NOMO-1 treated with dmso at 0.1 percent for 144 hours (cell line): ENCODE data around the gene DLX6.

Source experiments
- DNase-seq: peaks from one replicate; lab custom pipeline; 2025; ENCODE audit not compliant: unreplicated experiment; lab: John Stamatoyannopoulos, UW

DLX6 gene

DNA sequence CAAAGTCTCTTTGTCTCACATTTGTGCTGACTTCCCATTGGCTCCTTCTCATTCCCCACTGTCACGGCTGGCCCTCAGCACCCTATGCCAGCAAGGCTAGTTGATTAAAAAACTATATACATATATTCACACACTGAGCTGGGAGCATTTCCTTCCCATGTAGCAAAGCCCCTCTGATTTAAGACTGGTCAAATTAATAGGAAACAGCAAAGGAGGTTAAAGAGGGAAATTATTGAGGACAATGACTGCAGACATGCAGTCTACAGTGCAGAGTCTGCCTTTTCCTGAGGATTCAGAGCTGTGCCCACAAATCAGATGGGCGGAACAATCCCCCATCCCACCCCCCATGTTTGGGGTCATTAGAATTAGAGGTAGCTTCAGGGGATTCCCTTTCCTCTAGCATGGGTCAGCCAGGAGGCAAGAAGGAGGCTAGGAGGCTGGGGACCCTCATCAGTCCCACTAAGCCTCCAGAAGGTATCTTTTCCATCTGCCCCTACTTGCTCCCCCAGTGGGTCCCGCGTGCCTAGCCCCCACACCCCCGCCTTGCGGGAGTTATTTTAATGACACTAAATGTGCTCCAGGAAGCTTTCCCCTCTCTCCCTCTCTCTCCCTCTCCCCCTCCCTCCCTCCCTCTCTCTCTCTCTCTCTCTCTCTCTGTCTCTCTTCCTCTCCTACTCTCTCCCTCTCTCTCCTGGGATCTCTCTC, 9.8 kb upstream of the DLX6 start:
- DNase-seq, result no peak

GRCh38 chr7:96996111-96996957, 9.0 kb upstream of the DLX6 start:
- no peak for DNase-seq

DNA sequence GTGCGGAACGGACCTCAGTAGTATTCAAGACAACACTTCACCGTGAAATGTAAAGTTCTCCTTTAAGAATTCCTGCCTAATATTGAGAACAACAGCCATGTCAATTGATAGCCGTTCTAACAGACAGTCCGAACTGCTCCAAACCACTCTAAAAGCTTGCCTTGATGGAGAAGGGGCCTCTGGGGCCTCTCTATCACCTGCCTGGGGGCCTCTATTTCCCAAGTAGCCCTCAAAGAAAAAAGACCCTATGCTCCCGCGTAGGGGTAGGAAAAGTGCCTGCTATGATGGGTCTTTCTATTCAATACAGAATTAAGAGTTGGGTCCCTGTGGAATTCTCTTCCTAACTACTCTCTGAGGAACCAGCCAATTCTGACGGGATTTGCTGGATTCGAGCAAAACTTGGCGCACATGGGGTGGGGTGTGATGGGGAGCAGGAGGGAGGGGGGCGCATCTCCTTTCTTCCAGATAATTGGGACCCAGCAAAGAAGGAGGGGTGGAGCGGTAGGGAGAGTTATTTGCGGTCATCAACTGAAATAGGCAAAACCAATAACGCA, 8.3 kb upstream of the DLX6 start:
- no peak for DNase-seq

DNA sequence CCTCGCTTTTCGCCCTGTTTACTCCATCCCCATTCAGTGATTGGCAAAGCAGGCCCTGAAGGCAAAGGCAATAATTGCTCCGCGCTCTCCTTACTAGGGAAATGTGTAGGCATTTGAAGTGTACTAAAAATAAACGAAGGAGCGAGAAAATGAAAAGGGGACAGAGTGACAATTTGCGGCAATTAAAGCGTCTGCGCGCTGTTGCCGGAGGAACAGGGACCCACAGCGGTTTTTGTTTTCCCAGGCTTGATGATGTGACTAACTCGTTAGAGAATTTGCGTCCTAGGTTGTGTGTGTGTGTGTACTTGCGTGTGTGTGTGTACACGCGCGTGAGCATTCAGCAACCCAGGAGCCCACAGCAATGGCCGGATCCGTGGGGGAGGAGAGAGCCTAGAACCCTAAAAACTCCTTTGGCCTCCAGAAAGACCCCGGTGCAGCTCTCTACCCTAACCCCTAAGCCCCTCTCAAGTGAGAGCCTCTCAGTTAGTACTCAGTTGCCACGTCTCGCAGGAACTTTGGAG, 7.8 kb upstream of the DLX6 start:
- no peak for DNase-seq

- DNase-seq, result no peak
Observed at GRCh38 chr7:96998333-96998732, 7.0 kb upstream of the DLX6 start.

DNA sequence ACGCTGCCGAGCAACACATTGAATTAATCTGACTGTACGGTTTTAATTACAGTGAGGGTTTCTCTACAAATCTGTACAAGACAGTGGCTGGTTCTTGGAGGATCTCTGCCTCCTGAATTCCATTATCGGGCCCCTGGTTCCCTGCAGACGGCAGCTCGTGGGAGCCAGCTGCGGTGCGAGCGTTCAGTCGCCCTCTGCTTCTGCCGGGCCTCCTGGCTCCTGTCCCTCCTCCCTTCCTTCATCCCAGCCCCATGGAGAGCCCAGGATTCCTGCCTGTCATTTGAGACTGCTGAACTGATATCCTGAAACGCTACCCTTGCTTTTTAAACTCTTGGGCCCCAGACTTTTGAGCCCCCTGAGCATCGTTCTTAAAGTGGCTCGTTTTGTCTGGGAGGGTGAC, 6.6 kb upstream of the DLX6 start:
- DNase-seq, result no peak

DNA sequence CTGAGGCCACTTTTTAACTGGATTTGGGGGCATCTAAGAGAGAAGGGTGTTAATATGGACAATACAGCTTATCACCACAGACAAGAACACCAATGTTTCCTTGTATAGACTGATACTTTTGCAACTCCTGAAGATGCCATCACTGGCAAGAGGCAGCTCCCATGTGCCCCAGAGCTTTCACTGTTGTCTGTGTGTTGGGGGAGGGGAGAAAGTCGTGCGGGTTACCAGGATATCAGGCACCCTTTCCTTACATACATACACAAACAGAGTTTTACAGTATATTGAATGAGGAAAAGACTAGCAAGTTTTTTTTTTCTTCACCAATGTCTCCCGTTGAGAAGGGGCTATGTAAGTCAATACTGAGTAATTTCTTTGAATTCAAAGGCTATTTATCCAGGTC, 4.1 kb upstream of the DLX6 start:
- no peak for DNase-seq

DNA sequence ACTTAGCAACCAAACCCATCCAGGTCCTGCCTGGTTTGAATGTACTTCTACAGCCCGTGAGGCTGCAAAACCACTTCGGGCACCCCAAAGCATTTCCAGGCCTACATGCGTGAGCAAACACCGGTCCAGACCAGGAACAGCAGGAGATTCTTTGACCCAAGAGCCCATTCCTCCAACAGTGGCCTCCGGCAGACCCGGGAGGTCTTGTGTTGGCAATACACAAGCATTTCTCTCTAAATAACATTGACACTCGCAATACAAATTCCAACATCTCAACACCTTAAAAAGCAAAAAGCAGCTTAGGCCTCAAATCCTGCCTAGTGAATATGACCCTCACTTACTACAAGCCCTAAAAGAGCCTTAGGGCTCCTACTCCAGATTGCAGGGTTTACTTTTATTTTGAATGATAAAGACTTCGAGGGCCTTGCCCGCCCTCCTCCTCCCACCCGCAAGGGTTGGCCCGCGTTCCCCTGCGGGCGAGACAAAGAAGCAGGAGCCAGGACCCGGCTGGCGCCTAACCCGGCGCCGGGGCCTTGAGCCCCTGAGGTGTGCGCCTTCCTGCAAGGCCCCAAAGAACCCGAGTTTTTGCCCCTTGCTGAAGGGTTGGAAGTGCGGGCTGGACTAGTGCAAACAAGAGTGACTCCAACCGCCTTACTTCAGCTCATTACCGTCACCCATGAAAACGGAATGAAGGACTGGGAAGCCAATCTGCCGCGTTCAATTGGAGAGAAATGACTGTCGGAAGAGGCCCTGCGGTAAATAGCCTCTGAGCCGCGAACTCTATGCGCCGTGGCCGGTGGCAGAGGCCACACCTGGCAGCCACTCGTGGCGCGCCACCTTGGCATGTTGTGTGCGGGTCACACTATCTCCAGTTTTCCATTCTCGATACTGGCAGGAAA, 3.4 kb upstream of the DLX6 start:
- DNase-seq, result no peak

- DNase-seq, result no peak
Observed at GRCh38 chr7:97002555-97003261, 2.6 kb upstream of the DLX6 start.

- no peak for DNase-seq
Observed at GRCh38 chr7:97003262-97004246, 1.8 kb upstream of the DLX6 start.

GRCh38 chr7:97004247-97005182, 838 bp upstream of the DLX6 start:
- no peak for DNase-seq

DNA sequence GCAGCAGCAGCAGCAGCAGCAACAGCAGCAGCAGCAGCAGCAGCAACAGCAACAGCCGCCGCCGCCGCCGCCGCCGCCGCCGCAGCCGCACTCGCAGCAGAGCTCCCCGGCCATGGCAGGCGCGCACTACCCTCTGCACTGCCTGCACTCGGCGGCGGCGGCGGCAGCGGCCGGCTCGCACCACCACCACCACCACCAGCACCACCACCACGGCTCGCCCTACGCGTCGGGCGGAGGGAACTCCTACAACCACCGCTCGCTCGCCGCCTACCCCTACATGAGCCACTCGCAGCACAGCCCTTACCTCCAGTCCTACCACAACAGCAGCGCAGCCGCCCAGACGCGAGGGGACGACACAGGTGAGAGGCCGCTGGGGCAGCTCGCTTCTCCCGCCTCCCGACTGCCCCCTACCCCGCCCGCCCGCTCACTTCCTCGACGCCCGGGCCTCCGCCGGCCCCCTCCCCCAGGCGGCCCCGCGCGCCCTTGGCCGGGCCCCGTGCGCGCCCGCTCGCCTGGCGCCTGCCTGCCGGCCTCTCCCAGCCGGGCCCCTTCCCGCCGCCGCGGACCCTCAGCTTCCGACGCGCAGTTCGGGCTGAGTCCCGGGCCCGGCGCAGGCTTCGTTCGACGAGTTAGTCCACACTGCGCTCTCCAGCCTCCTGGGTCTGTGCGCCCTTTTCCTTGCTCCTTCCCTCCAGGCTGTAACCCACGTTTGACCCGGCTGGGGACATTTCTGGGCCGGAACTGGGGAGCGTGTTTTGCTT, 882 bp downstream of the DLX6 start:
- DNase-seq, result peak; percentile 95

- DNase-seq, result no peak
Observed at GRCh38 chr7:97006816-97007582, 1.6 kb downstream of the DLX6 start.

DNA sequence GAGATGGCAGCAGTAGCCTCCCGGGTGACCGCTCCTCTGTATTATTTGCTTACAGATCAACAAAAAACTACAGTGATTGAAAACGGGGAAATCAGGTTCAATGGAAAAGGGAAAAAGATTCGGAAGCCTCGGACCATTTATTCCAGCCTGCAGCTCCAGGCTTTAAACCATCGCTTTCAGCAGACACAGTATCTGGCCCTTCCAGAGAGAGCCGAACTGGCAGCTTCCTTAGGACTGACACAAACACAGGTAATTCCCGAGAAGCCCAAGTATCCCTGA, 2.2 kb downstream of the DLX6 start:
- DNase-seq, result no peak

DNA sequence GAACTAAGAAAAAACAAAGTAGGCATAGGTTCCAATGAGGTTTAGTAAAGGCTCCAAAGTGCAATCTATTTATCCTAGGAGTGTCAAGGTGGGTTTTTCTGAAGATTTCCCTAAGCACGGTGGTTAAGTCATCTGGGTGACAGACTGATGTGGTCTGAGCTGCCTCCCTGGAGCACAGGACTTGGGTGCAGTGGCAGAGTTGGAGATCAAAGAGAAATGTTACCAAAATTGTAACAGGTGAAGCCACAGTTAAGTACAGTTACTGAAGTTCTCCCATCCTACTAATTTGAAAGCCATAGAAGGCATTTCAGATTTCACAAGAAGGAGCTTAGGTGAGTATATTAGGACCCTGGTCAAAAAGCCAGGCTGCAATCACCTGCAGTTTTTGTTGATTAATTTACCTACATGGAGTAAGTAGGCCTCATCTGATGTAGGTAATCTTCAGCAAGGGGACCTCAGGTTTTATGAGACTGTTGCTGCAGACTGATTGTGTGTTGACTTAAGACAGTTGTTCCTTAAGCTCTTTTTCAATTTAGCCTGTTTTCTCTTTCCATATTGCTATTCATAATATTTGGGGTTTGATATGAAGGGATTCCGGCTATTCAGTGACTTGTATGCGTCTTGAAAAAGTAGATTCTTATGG, 3.0 kb downstream of the DLX6 start:
- DNase-seq, result no peak
